PFSK-1 (cell line): Measurements from ENCODE around the gene DDAH1.

Experiments used
- FOXP2 ChIP-seq: optimal IDR thresholded peaks from 2 replicates; pipeline ENCODE3; 2011; ENCODE audit warnings: borderline replicate concordance, control low read depth, inconsistent platforms; ENCODE audit not compliant: insufficient read depth; ENCODE audit errors: extremely low read length, extremely low read depth
- POLR2AphosphoS5 ChIP-seq: IDR thresholded peaks from 2 replicates; pipeline ENCODE4 v1.6.1; 2012; ENCODE audit warnings: low read depth, mild to moderate bottlenecking, control low read depth, low read length, moderate library complexity
- SIN3A ChIP-seq: IDR thresholded peaks from 2 replicates; pipeline ENCODE4 v1.6.1; 2012; ENCODE audit warnings: mild to moderate bottlenecking, low read length, moderate library complexity, borderline replicate concordance; ENCODE audit not compliant: insufficient read depth
- TAF1 ChIP-seq: IDR thresholded peaks from 2 replicates; pipeline ENCODE4 v1.6.1; 2012; ENCODE audit warnings: low read length, control low read depth, borderline replicate concordance; ENCODE audit not compliant: insufficient read depth
- TF ChIP-seq, protein P1 (sequence below), 2 experiments: IDR thresholded peaks; 2 replicates each; pipeline versions ENCODE4 v1.6.1 to v1.8.0; 2011 to 2012; ENCODE audit warnings: low read depth in 2 of 2, low read length in 2 of 2, control low read depth in 1 of 2, inconsistent platforms in 1 of 2, mild to moderate bottlenecking in 1 of 2, moderate library complexity in 1 of 2; ENCODE audit not compliant: insufficient read depth in 1 of 2

DDAH1 gene

DNA sequence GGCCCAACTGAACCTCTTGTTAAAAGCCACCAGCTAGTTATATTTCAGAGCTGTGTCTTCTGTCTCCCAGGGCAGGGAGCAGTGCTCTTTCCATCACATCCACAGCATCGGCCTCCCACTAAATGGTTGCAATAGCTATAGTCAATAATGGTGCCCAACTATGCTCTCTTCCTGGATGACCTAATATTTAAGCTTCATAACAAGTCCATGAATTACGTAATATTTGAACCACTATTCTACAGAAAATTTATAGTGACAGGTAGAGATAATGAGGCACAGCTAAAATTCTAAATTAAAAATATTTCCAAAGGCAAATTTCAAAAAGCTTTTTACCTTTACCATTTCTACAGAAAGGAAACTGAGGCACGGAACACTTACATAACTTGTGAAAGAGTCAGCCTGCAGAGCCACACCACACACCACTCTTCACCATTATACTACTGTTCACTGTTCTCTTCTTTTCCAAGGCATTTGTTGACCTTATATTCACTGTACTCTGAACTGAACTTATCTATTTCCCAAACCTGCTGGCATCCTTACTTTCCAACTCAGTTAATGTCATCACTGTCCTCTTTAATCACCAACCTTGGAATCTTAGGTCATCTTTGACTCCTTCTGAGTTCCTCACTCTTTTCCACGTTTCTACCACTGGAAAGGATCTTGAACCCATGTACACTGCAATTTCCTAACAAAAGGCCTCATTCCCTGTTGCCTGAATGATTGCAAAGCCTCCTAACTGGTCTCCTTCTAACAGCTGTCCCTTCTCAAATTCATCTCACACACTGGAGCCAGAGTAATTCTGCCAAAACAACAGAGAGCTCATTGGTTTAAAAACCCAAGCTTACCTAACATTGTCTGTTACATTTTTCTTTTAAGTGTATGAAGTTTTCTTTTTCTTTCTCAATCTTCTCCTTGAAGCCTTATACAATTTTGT is 85.5 kb downstream of the DDAH1 start:
- TF ChIP-seq, protein P1, sequence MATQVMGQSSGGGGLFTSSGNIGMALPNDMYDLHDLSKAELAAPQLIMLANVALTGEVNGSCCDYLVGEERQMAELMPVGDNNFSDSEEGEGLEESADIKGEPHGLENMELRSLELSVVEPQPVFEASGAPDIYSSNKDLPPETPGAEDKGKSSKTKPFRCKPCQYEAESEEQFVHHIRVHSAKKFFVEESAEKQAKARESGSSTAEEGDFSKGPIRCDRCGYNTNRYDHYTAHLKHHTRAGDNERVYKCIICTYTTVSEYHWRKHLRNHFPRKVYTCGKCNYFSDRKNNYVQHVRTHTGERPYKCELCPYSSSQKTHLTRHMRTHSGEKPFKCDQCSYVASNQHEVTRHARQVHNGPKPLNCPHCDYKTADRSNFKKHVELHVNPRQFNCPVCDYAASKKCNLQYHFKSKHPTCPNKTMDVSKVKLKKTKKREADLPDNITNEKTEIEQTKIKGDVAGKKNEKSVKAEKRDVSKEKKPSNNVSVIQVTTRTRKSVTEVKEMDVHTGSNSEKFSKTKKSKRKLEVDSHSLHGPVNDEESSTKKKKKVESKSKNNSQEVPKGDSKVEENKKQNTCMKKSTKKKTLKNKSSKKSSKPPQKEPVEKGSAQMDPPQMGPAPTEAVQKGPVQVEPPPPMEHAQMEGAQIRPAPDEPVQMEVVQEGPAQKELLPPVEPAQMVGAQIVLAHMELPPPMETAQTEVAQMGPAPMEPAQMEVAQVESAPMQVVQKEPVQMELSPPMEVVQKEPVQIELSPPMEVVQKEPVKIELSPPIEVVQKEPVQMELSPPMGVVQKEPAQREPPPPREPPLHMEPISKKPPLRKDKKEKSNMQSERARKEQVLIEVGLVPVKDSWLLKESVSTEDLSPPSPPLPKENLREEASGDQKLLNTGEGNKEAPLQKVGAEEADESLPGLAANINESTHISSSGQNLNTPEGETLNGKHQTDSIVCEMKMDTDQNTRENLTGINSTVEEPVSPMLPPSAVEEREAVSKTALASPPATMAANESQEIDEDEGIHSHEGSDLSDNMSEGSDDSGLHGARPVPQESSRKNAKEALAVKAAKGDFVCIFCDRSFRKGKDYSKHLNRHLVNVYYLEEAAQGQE (IDR thresholded peaks at IDR 0.05; ENCODE audit: insufficient read depth in 1 of 2, low read depth in 2 of 2, low read length in 2 of 2) = no peak
- TF ChIP-seq POLR2AphosphoS5 = no peak
- no peak for TF ChIP-seq TAF1
- no peak for TF ChIP-seq FOXP2
- TF ChIP-seq SIN3A = no peak

- TF ChIP-seq FOXP2 (no peak), TAF1 (no peak), POLR2AphosphoS5 (no peak), SIN3A (no peak)
- TF ChIP-seq, protein P1 (IDR thresholded peaks at IDR 0.05; ENCODE audit: insufficient read depth in 1 of 2, low read depth in 2 of 2, low read length in 2 of 2) = no peak
Measured at GRCh38 chr1:85378534-85378933, 86.4 kb downstream of the DDAH1 start.

- TF ChIP-seq SIN3A (no peak), POLR2AphosphoS5 (no peak), FOXP2 (no peak), TAF1 (no peak)
- TF ChIP-seq, protein P1 (IDR thresholded peaks at IDR 0.05; ENCODE audit: insufficient read depth in 1 of 2, low read depth in 2 of 2, low read length in 2 of 2) = no peak
Measured at GRCh38 chr1:85376356-85376755, 88.6 kb downstream of the DDAH1 start.

DNA sequence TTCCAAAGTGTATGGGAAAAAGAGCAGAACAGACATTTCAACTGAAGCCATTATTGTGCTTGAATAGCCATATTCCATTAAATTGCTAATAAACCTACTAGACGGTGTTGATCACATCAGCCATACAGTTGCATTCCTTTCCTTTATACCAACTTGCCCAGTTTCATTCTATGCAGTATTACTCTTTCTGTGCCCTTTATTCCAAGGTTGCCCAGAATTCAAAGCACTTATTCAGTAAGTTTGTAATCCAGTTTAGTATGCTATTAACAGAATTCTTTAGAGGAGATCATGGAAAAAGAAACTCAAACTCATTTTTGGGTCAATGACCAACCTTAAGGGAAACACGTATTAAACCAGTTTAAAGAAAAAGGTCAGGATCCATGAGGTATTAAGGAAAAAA is 89.5 kb downstream of the DDAH1 start:
- TF ChIP-seq, protein P1 (IDR thresholded peaks at IDR 0.05; ENCODE audit: insufficient read depth in 1 of 2, low read depth in 2 of 2, low read length in 2 of 2) = no peak
- TF ChIP-seq SIN3A (no peak), TAF1 (no peak), FOXP2 (no peak), POLR2AphosphoS5 (no peak)
